ENCODE measurements around the gene STOML1. TPM values are rescaled to one million over a fixed set of nuclear protein-coding genes. Genes with fewer than 3 reads are reported as not detected.

Gene STOML1
- total RNA-seq, 1 experiment from 2014 or later = 6.9 TPM

DNA sequence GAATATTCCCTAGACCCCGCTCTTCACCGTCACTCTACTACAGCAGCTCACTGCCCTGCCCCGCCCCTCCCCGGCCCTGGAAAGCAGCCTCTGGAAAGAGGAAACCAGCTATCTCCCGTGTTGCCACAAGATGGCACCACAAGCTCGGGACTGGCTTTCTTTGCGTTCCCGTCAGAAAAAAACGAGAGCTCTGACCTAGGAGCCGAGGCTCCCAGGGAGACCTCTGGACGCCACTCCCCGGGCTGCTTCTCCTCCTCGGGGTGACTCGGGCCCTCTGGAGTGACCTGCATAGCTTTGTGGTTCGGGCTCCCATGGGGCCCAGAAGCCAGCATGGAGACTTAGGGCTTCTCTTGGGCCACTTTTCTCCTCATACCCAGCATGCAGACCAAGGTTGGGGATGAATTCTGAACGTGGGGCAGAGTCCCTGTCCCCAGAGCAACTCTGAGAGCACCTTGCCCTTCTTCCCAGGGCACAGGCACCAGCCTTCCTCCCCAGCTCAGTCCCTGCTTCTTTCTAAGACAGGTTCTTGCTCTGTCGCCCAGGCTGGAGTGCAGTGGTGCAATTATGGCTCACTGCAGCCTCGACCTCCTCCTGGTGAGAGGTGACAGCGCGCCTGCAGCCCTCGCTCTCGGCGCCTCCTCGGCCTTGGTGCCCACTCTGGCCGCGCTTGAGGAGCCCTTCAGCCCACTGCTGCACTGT is 19.0 kb downstream of the STOML1 start:
- in situ Hi-C loops (cut with HindIII; ENCODE audit: low pct_unique_long_range_greater_than_20kb, low sequenced_read_pairs) = no loop called here
- CTCF ChIA-PET = interaction anchor here (0.5 to 2.9 kb wide), 27 partner anchors 10 to 403 kb away, joined by 3 to 51 read pairs (median 5); partner anchors contain the start of gene PML
- peak overlapping the region; percentile 25 to 45 for H3K4me3 ChIP-seq (ENCODE audit: low read depth in 2 of 2, low read length in 2 of 2)
- H3K9me3 ChIP-seq (ENCODE audit: control insufficient read depth, insufficient read depth, low read depth, low read length) = no peaks in the 10 kb centered on the region
- BruUV-seq (replicated peaks) = no TSS peak
- H3K4me1 ChIP-seq (ENCODE audit: control insufficient read depth, insufficient read depth, low read length) = 0 out of 2 replicates have a peak, but pooled peaks cover 5% of the 10 kb centered on the region
- POLR2A ChIA-PET = interaction anchor here (0.6 to 0.7 kb wide), 5 partner anchors 20 to 505 kb away, joined by 3 to 9 read pairs (median 7); no protein-coding TSS in a partner anchor
- no peaks in the 10 kb centered on the region for H3K36me3 ChIP-seq (ENCODE audit: control insufficient read depth, insufficient read depth, low read length)
- ATAC-seq (peak; percentile 98), DNase-seq (ENCODE audit: low read depth, low spot score) (peak; percentile 72)
- no peaks in the 10 kb centered on the region for H3K27me3 ChIP-seq (ENCODE audit: control insufficient read depth, insufficient read depth, low read length)
- no peak for TF ChIP-seq TCF7L2 (IDR thresholded peaks at IDR 0.05; ENCODE audit: low read depth, low read length)
- TF ChIP-seq, protein P1, sequence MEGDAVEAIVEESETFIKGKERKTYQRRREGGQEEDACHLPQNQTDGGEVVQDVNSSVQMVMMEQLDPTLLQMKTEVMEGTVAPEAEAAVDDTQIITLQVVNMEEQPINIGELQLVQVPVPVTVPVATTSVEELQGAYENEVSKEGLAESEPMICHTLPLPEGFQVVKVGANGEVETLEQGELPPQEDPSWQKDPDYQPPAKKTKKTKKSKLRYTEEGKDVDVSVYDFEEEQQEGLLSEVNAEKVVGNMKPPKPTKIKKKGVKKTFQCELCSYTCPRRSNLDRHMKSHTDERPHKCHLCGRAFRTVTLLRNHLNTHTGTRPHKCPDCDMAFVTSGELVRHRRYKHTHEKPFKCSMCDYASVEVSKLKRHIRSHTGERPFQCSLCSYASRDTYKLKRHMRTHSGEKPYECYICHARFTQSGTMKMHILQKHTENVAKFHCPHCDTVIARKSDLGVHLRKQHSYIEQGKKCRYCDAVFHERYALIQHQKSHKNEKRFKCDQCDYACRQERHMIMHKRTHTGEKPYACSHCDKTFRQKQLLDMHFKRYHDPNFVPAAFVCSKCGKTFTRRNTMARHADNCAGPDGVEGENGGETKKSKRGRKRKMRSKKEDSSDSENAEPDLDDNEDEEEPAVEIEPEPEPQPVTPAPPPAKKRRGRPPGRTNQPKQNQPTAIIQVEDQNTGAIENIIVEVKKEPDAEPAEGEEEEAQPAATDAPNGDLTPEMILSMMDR (IDR thresholded peaks at IDR 0.05) = peak; percentile 93
- H3K27ac ChIP-seq (ENCODE audit: low read length) = no peak overlapping the region
- intact Hi-C loops (cut with micrococcal nuclease; ENCODE audit: unreplicated experiment) = loop anchor here (1.0 to 10.0 kb wide), 2 partner anchors 64 to 342 kb away; no protein-coding TSS in a partner anchor

DNA sequence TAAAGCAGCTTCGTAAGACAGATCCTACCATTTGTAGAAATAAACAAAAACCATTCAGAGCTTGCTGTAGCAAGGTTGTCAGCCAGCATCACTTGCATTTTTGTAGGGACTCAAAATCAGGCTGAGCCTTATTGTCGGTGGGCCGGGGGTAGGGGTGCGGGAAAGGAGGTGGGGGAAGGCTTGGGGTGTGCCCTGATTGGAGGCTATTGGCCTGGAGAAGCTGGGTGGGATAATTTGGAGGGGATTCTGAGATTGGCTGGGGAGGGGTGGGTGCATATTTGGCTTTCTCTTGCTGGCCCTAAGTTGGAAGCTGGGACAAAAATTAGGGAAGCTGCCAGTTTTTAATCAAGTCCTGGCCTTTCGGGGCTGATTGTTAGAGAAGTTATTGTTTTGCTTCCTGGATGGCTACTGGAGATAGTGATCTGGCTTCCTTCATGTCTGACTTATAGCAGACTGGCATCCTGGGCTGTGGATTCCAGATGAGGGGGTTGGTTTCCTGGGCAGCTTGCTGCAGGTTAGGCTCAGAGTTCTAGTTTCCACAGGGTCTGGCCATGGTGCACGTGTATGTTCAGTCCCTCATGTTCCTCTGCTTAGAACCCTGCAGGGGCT is 22.8 kb downstream of the STOML1 start:
- ATAC-seq (no peak), DNase-seq (ENCODE audit: low read depth, low spot score) (no peak)
- H3K9me3 ChIP-seq (ENCODE audit: control insufficient read depth, insufficient read depth, low read depth, low read length) = no peaks in the 10 kb centered on the region
- intact Hi-C loops (cut with micrococcal nuclease; ENCODE audit: unreplicated experiment) (no loop called here), in situ Hi-C loops (cut with HindIII; ENCODE audit: low pct_unique_long_range_greater_than_20kb, low sequenced_read_pairs) (no loop called here)
- H3K27ac ChIP-seq (ENCODE audit: low read length) = no peak overlapping the region
- ChIA-PET CTCF (interaction anchor here (0.6 to 1.4 kb wide), 2 partner anchors 18 to 728 kb away, joined by 3 to 5 read pairs; no protein-coding TSS in a partner anchor), POLR2A (interaction anchor here (0.6 kb wide), 1 partner anchor 67 kb away, joined by 4 read pairs; no protein-coding TSS in a partner anchor)
- H3K4me3 ChIP-seq (ENCODE audit: low read depth in 2 of 2, low read length in 2 of 2) = no peak overlapping the region
- no peaks in the 10 kb centered on the region for H3K36me3 ChIP-seq (ENCODE audit: control insufficient read depth, insufficient read depth, low read length)
- BruUV-seq (replicated peaks) = no TSS peak
- H3K27me3 ChIP-seq (ENCODE audit: control insufficient read depth, insufficient read depth, low read length) = no peaks in the 10 kb centered on the region
- TF ChIP-seq POLR2AphosphoS5 (IDR thresholded peaks at IDR 0.05; ENCODE audit: low read depth, low read length) = no peak
- TF ChIP-seq SIN3A (IDR thresholded peaks at IDR 0.05; ENCODE audit: borderline replicate concordance, insufficient read depth, low read depth, low read length) = no peak
- no peak for TF ChIP-seq TCF7L2 (IDR thresholded peaks at IDR 0.05; ENCODE audit: low read depth, low read length)
- TF ChIP-seq, protein P2, sequence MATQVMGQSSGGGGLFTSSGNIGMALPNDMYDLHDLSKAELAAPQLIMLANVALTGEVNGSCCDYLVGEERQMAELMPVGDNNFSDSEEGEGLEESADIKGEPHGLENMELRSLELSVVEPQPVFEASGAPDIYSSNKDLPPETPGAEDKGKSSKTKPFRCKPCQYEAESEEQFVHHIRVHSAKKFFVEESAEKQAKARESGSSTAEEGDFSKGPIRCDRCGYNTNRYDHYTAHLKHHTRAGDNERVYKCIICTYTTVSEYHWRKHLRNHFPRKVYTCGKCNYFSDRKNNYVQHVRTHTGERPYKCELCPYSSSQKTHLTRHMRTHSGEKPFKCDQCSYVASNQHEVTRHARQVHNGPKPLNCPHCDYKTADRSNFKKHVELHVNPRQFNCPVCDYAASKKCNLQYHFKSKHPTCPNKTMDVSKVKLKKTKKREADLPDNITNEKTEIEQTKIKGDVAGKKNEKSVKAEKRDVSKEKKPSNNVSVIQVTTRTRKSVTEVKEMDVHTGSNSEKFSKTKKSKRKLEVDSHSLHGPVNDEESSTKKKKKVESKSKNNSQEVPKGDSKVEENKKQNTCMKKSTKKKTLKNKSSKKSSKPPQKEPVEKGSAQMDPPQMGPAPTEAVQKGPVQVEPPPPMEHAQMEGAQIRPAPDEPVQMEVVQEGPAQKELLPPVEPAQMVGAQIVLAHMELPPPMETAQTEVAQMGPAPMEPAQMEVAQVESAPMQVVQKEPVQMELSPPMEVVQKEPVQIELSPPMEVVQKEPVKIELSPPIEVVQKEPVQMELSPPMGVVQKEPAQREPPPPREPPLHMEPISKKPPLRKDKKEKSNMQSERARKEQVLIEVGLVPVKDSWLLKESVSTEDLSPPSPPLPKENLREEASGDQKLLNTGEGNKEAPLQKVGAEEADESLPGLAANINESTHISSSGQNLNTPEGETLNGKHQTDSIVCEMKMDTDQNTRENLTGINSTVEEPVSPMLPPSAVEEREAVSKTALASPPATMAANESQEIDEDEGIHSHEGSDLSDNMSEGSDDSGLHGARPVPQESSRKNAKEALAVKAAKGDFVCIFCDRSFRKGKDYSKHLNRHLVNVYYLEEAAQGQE (IDR thresholded peaks at IDR 0.05; ENCODE audit: insufficient read depth in 1 of 2, low read depth in 2 of 2, low read length in 1 of 2) = no peak
- TF ChIP-seq, protein P1 (IDR thresholded peaks at IDR 0.05) = no peak
- H3K4me1 ChIP-seq (ENCODE audit: control insufficient read depth, insufficient read depth, low read length) = 0 out of 2 replicates have a peak, but pooled peaks cover 5% of the 10 kb centered on the region

Measured in Panc1 (cell line).